SK-N-SH treated with all-trans-retinoic acid at 6 μM for 48 hours (cell line): ENCODE measurements around the gene THADA.
"Not testable (repeated sequence)": the region's sequence is repeated elsewhere in the genome, so short reads cannot be mapped to it uniquely, and the experiment has no call there.

Source experiments
- ATAC-seq: fragments of 200-7000 bp; cut with Tn5 transposase; 3 replicates; pipeline ENCODE4 v1.9.1; 2020; ENCODE audit warnings: mild to moderate bottlenecking, moderate library complexity
- ARNTL ChIP-seq: fragments of 450-650 bp; formaldehyde crosslinking; IDR thresholded peaks from 2 replicates; pipeline ENCODE4 v1.5.0; 2020; ENCODE audit warnings: low read depth, mild to moderate bottlenecking, moderate library complexity, borderline replicate concordance
- BACH2 ChIP-seq: fragments of 250-450 bp; sonication (Bioruptor Pico); IDR thresholded peaks from 2 replicates; pipeline ENCODE4 v1.9.0; 2021; ENCODE audit warnings: mild to moderate bottlenecking, borderline replicate concordance
- ESRRG ChIP-seq: fragments of 250-450 bp; sonication (Bioruptor Pico); IDR thresholded peaks from 2 replicates; pipeline ENCODE4 v1.6.1; 2021; ENCODE audit warnings: mild to moderate bottlenecking
- GLIS3 ChIP-seq: fragments of 250-450 bp; sonication (Bioruptor Pico); IDR thresholded peaks from 2 replicates; pipeline ENCODE4 v1.5.0; 2020; ENCODE audit warnings: mild to moderate bottlenecking, moderate library complexity
- ISL1 ChIP-seq: fragments of 250-450 bp; sonication (Bioruptor Pico); IDR thresholded peaks from 2 replicates; pipeline ENCODE4 v2.1.2; 2022; ENCODE audit warnings: mild to moderate bottlenecking, moderate library complexity
- PPARA ChIP-seq: fragments of 250-450 bp; sonication (Bioruptor Pico); IDR thresholded peaks from 2 replicates; pipeline ENCODE4 v1.5.0; 2020; ENCODE audit warnings: mild to moderate bottlenecking, borderline replicate concordance
- RARB ChIP-seq: fragments of 250-450 bp; sonication (Bioruptor Pico); IDR thresholded peaks from 2 replicates; pipeline ENCODE4 v1.8.0; 2021; ENCODE audit warnings: mild to moderate bottlenecking, moderate library complexity
- SNAI2 ChIP-seq: fragments of 250-450 bp; sonication (Bioruptor Pico); IDR thresholded peaks from 2 replicates; pipeline ENCODE4 v1.5.0; 2020; ENCODE audit warnings: mild to moderate bottlenecking, moderate library complexity
- TCF4 ChIP-seq: fragments of 250-450 bp; sonication (Bioruptor Pico); IDR thresholded peaks from 2 replicates; pipeline ENCODE4 v1.8.0; 2021; ENCODE audit warnings: mild to moderate bottlenecking, moderate library complexity, borderline replicate concordance
- TOX ChIP-seq: fragments of 250-450 bp; sonication (Bioruptor Pico); IDR thresholded peaks from 2 replicates; pipeline ENCODE4 v1.8.0; 2021; ENCODE audit warnings: mild to moderate bottlenecking, moderate library complexity, borderline replicate concordance
- ZC3H10 ChIP-seq: fragments of 250-450 bp; sonication (Bioruptor Pico); IDR thresholded peaks from 2 replicates; pipeline ENCODE4 v1.5.1; 2021; ENCODE audit warnings: mild to moderate bottlenecking, moderate library complexity
- ZFP3 ChIP-seq: fragments of 250-450 bp; sonication (Bioruptor Pico); IDR thresholded peaks from 2 replicates; pipeline ENCODE4 v1.5.0; 2020; ENCODE audit warnings: mild to moderate bottlenecking, moderate library complexity
- ZFP30 ChIP-seq: fragments of 450-650 bp; formaldehyde crosslinking; IDR thresholded peaks from 2 replicates; pipeline ENCODE4 v1.5.0; 2022; ENCODE audit warnings: mild to moderate bottlenecking, moderate library complexity
- ZNF70 ChIP-seq: fragments of 450-650 bp; formaldehyde crosslinking; IDR thresholded peaks from 2 replicates; pipeline ENCODE4 v1.5.0; 2020; ENCODE audit warnings: mild to moderate bottlenecking, moderate library complexity
- ZNF8 ChIP-seq: fragments of 450-650 bp; formaldehyde crosslinking; IDR thresholded peaks from 2 replicates; pipeline ENCODE4 v1.5.0; 2020; ENCODE audit warnings: mild to moderate bottlenecking, moderate library complexity
- TF ChIP-seq, protein P1 (sequence below): fragments of 250-450 bp; sonication (Bioruptor Pico); IDR thresholded peaks from 2 replicates; pipeline ENCODE4 v1.8.0; 2020; ENCODE audit warnings: mild to moderate bottlenecking, moderate library complexity, borderline replicate concordance
- TF ChIP-seq, protein P2 (sequence below): fragments of 250-450 bp; sonication (Bioruptor Pico); IDR thresholded peaks from 2 replicates; pipeline ENCODE4 v1.5.1; 2021; ENCODE audit warnings: mild to moderate bottlenecking, moderate library complexity

The THADA gene

DNA sequence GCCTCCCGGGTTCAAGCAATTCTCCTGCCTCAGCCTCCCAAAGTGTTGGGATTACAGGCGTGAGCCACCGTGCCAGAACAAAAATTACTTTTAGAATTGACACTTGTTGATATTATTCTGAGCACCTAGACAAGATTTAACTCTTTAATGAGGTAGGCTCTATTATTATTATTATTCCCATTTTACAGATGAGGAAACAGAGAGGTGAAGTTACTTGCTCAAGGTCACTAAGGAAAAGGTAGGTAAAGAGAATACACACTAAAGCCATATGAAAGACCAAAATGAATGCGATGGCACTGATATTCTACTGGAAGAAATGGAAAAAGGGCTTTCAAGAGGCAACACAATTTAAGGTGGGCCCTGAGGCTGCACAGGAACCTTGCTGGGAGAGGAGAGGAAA is 295.6 kb downstream of the THADA start:
- no peak for ATAC-seq
- no peak for TF ChIP-seq TCF4 (CRISPR knock-in tag)

DNA sequence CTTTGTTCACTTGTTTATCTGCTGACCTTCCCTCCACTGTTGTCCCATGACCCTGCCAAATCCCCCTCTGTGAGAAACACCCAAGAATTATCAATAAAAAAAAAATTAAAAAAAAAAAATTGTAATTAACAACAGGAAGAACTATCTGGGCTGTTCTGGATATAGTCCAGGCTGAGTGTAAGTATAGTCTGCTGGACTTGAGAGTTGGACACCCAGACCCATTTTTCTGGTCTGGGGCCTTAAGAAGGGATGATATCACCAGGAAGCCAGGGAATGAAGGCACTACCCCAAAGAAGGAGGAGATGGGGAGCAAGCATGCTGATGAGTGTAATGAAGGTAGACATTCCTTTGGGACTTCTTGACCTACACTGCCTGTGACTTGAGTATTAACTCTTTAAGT is 297.3 kb downstream of the THADA start:
- no peak for TF ChIP-seq ZC3H10 (CRISPR knock-in tag)
- TF ChIP-seq ZNF8 (CRISPR knock-in tag): no peak
- no peak for TF ChIP-seq RARB
- no peak for TF ChIP-seq PPARA (CRISPR knock-in tag)
- no peak for TF ChIP-seq ISL1 (CRISPR knock-in tag)
- ATAC-seq: no peak

GRCh38 chr2:43297740-43298139 is 298.1 kb downstream of the THADA start:
- ATAC-seq: not testable (repeated sequence)

- peak; percentile 33; the same call in 2 of the 3 replicates for ATAC-seq
- no peak for TF ChIP-seq TOX (CRISPR knock-in tag)
- no peak for TF ChIP-seq BACH2 (CRISPR knock-in tag)
- TF ChIP-seq ISL1 (CRISPR knock-in tag): peak; percentile 40
- no peak for TF ChIP-seq GLIS3 (CRISPR knock-in tag)
- TF ChIP-seq, protein P1, sequence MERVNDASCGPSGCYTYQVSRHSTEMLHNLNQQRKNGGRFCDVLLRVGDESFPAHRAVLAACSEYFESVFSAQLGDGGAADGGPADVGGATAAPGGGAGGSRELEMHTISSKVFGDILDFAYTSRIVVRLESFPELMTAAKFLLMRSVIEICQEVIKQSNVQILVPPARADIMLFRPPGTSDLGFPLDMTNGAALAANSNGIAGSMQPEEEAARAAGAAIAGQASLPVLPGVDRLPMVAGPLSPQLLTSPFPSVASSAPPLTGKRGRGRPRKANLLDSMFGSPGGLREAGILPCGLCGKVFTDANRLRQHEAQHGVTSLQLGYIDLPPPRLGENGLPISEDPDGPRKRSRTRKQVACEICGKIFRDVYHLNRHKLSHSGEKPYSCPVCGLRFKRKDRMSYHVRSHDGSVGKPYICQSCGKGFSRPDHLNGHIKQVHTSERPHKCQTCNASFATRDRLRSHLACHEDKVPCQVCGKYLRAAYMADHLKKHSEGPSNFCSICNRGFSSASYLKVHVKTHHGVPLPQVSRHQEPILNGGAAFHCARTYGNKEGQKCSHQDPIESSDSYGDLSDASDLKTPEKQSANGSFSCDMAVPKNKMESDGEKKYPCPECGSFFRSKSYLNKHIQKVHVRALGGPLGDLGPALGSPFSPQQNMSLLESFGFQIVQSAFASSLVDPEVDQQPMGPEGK (CRISPR knock-in tag): no peak
- no peak for TF ChIP-seq RARB
These were observed 300.8 kb downstream of the THADA start for GRCh38 chr2:43294973-43295603.

DNA sequence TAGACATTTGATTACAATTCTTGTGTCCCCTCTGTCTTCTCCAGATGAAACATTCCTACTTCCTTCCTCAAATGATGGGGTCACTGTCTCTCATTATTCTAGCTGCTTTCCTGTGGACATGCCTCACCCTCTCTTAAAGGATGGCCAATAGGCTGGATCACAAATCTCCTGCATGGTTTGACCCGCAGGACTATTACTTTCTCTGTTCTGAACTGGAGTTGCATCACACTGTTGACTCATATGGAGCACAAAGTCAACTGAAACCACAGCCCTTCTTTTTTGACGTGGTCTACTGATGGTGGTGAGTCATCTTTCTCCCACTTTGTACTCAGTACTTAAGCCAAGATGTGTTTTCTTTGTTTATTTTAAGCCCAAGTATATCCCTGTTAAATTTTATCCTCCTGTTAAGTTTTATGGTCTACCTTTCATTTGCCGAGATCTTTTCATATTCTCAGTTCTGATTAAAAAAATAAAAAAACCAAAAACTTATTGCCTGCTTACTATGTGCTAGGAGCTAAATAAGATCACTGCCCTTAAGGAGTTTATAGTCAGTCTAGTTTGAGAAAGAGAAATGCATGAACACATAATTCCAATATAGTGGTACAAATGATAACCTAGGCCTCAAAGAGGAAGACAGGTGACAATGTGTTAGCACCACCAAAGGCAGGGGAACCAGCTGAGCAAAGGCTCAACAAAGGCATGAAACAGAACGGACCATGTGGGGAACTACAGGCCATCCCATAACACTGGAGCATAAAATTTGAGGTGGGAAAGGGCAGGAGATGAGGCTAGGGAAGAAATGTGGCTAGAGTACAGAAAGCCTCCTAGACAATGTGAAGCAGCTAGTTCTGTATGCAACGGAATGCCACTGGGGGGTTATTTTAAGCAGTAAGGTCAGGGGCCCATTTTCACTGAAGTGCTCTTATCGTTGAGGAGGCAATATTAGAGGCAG is 301.8 kb downstream of the THADA start:
- TF ChIP-seq ISL1 (CRISPR knock-in tag) (0 out of 2 replicates have a peak, but pooled peaks have one; percentile 33), ZFP30 (CRISPR knock-in tag) (no peak), ZFP3 (CRISPR knock-in tag) (peak; percentile 61; the same call in 1 of the 2 replicates)
- TF ChIP-seq, all 23 proteins: peak for 2
- peak; percentile 95 for ATAC-seq

GRCh38 chr2:43292851-43293743 is 302.7 kb downstream of the THADA start:
- no peak for ATAC-seq
- TF ChIP-seq ZC3H10 (CRISPR knock-in tag) (no peak), ZFP30 (CRISPR knock-in tag) (no peak), ZNF70 (CRISPR knock-in tag) (no peak), ESRRG (CRISPR knock-in tag) (no peak)

DNA sequence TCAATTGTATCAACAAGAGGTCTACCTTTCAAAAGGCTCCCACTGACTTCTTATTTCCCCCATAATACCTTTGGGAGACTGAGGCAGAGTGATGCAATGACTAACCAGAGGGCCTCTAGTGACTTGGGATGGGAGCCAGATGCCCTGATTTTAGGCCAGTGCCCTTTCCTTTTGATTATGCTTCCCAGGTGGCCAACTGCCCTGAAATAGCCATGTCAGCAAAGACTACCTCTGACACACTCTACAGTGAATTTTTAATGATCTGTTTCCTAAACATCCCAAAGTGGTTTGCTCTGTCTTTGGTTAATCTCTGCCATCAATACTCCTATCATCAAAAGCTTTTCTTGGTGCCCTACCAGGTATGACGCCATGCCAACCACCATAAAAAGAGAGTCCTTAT is 303.5 kb downstream of the THADA start:
- ATAC-seq: no peak
- TF ChIP-seq ARNTL (CRISPR knock-in tag) (no peak), BACH2 (CRISPR knock-in tag) (no peak), TCF4 (CRISPR knock-in tag) (no peak), SNAI2 (CRISPR knock-in tag) (no peak), PPARA (CRISPR knock-in tag) (no peak), GLIS3 (CRISPR knock-in tag) (no peak)
- TF ChIP-seq, protein P2, sequence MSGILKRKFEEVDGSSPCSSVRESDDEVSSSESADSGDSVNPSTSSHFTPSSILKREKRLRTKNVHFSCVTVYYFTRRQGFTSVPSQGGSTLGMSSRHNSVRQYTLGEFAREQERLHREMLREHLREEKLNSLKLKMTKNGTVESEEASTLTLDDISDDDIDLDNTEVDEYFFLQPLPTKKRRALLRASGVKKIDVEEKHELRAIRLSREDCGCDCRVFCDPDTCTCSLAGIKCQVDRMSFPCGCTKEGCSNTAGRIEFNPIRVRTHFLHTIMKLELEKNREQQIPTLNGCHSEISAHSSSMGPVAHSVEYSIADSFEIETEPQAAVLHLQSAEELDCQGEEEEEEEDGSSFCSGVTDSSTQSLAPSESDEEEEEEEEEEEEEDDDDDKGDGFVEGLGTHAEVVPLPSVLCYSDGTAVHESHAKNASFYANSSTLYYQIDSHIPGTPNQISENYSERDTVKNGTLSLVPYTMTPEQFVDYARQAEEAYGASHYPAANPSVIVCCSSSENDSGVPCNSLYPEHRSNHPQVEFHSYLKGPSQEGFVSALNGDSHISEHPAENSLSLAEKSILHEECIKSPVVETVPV (CRISPR knock-in tag): no peak
